ENCODE measurements around the gene ARHGAP42.

The ARHGAP42 gene

GRCh38 chr11:100815787-100816330 lies 128.8 kb downstream of the ARHGAP42 start:
- H3K9me2 ChIP-seq (replicated peaks; ENCODE audit: control insufficient read depth, low read length), result no peaks in the 10 kb centered on the region
- H3F3A ChIP-seq (ENCODE audit: control insufficient read depth, insufficient read depth), result no peaks in the 10 kb centered on the region
- H3K79me2 ChIP-seq (ENCODE audit: control insufficient read depth, low read length), result no peaks in the 10 kb centered on the region
- H3K4me2 ChIP-seq (ENCODE audit: low read length), result no peak overlapping the region
- H3K4me1 ChIP-seq (ENCODE audit: control insufficient read depth, low read length), result no peaks in the 10 kb centered on the region
- no peaks in the 10 kb centered on the region for H3K36me3 ChIP-seq (ENCODE audit: control insufficient read depth, low read length)
- no peak for TF ChIP-seq EZH2phosphoT487 (IDR thresholded peaks at IDR 0.05; ENCODE audit: borderline replicate concordance, low read length)
- no peak for TF ChIP-seq CTCF (IDR thresholded peaks at IDR 0.05; ENCODE audit: low read depth, low read length, poor library complexity, severe bottlenecking)
- no peaks in the 10 kb centered on the region for H3K27me3 ChIP-seq (ENCODE audit: control insufficient read depth, low read length)
- H3K27ac ChIP-seq (ENCODE audit: low read depth, low read length), result no peak overlapping the region
- no peak overlapping the region for H3K4me3 ChIP-seq (ENCODE audit: low read length)
- no peaks in the 10 kb centered on the region for H4K20me1 ChIP-seq (ENCODE audit: control insufficient read depth, insufficient read depth, low read depth, low read length)
- H3K9me3 ChIP-seq (ENCODE audit: control insufficient read depth, insufficient read depth, low read length), result no peaks in the 10 kb centered on the region

- Histone ChIP-seq H3K4me1 (ENCODE audit: control insufficient read depth, low read length) (no peaks in the 10 kb centered on the region), H3K27ac (ENCODE audit: low read depth, low read length) (no peak overlapping the region), H3K9me2 (replicated peaks; ENCODE audit: control insufficient read depth, low read length) (no peaks in the 10 kb centered on the region), H3K79me2 (ENCODE audit: control insufficient read depth, low read length) (no peaks in the 10 kb centered on the region), H3K4me3 (ENCODE audit: low read length) (no peak overlapping the region), H3F3A (ENCODE audit: control insufficient read depth, insufficient read depth) (no peaks in the 10 kb centered on the region), H3K36me3 (ENCODE audit: control insufficient read depth, low read length) (no peaks in the 10 kb centered on the region), H3K9me3 (ENCODE audit: control insufficient read depth, insufficient read depth, low read length) (no peaks in the 10 kb centered on the region), H3K27me3 (ENCODE audit: control insufficient read depth, low read length) (no peaks in the 10 kb centered on the region), H4K20me1 (ENCODE audit: control insufficient read depth, insufficient read depth, low read depth, low read length) (no peaks in the 10 kb centered on the region), H3K4me2 (ENCODE audit: low read length) (no peak overlapping the region)
- TF ChIP-seq EZH2phosphoT487 (IDR thresholded peaks at IDR 0.05; ENCODE audit: borderline replicate concordance, low read length) (no peak), CTCF (IDR thresholded peaks at IDR 0.05; ENCODE audit: low read depth, low read length, poor library complexity, severe bottlenecking) (no peak)
These were observed 129.7 kb downstream of the ARHGAP42 start for GRCh38 chr11:100816823-100817222.

- no peaks in the 10 kb centered on the region for H3K4me1 ChIP-seq (ENCODE audit: control insufficient read depth, low read length)
- H3K79me2 ChIP-seq (ENCODE audit: control insufficient read depth, low read length), result no peaks in the 10 kb centered on the region
- H3K9me3 ChIP-seq (ENCODE audit: control insufficient read depth, insufficient read depth, low read length), result no peaks in the 10 kb centered on the region
- no peaks in the 10 kb centered on the region for H4K20me1 ChIP-seq (ENCODE audit: control insufficient read depth, insufficient read depth, low read depth, low read length)
- TF ChIP-seq CTCF (IDR thresholded peaks at IDR 0.05; ENCODE audit: low read depth, low read length, poor library complexity, severe bottlenecking), result peak; percentile 21
- no peak for TF ChIP-seq EZH2phosphoT487 (IDR thresholded peaks at IDR 0.05; ENCODE audit: borderline replicate concordance, low read length)
- H3K9me2 ChIP-seq (replicated peaks; ENCODE audit: control insufficient read depth, low read length), result no peaks in the 10 kb centered on the region
- H3K4me3 ChIP-seq (ENCODE audit: low read length), result no peak overlapping the region
- no peak overlapping the region for H3K27ac ChIP-seq (ENCODE audit: low read depth, low read length)
- no peaks in the 10 kb centered on the region for H3F3A ChIP-seq (ENCODE audit: control insufficient read depth, insufficient read depth)
- no peaks in the 10 kb centered on the region for H3K36me3 ChIP-seq (ENCODE audit: control insufficient read depth, low read length)
- no peak overlapping the region for H3K4me2 ChIP-seq (ENCODE audit: low read length)
- no peaks in the 10 kb centered on the region for H3K27me3 ChIP-seq (ENCODE audit: control insufficient read depth, low read length)
These were observed 130.5 kb downstream of the ARHGAP42 start for GRCh38 chr11:100817620-100818019.
